Medulla oblongata (tissue), 1 donor: Measurements from ENCODE around the gene ALKBH3.
A peak's percentile ranks its signal among the peaks of the same experiment; 100 is the strongest.

Experiments used
- DNase-seq: peaks from one replicate; pipeline ENCODE4 v3.0.0-alpha.2; 2015; ENCODE audit errors: extremely low spot score

The ALKBH3 gene

DNA sequence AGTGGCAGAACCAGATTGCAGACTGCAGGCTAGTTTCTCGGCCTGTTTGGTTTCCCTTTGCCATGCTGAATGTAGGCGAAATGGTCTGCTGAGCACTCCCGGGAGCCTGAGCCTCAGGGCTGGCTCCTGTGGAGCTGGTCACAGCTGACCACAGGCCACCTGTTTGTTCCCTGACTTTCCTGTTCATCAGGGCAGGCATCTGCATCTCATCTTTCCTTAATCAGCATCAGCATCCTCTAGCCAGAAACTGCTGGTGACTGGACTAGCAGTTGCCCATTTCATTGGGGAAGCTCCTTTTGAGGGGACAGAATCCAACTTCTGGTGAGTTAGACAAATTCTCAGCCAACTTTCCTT is 41.6 kb downstream of the ALKBH3 start:
- DNase-seq = no peak

DNA sequence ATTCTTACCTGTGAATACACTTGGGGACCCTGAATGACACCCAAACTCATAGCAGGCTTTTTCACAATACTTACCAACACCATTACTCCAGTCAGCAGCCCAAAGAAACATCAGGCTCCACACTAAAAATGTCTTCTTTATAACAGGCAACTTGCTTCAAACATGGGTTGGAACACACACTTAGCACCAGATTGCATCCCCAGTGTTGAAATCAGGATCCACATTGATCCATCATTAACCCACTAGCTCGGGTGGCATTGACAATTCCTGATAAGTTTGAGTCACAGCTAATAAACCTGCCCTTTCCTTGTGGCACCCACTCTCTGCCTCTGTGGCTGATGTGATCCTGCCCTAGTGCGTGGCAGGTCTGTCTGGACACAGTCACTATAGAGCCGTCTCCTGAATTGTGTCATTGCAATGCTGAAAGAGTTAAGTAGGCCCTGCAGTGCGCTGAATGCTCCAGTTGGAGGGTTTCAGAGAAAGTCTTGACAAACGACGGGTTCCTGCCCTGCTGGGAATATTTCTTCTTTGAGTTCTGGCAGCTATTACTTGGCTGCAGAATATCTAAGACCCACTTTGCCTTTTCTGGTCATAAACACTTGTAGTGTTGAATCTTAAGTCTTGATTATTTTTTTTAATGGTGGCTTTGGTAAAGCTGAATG is 42.2 kb downstream of the ALKBH3 start:
- DNase-seq = no peak

DNA sequence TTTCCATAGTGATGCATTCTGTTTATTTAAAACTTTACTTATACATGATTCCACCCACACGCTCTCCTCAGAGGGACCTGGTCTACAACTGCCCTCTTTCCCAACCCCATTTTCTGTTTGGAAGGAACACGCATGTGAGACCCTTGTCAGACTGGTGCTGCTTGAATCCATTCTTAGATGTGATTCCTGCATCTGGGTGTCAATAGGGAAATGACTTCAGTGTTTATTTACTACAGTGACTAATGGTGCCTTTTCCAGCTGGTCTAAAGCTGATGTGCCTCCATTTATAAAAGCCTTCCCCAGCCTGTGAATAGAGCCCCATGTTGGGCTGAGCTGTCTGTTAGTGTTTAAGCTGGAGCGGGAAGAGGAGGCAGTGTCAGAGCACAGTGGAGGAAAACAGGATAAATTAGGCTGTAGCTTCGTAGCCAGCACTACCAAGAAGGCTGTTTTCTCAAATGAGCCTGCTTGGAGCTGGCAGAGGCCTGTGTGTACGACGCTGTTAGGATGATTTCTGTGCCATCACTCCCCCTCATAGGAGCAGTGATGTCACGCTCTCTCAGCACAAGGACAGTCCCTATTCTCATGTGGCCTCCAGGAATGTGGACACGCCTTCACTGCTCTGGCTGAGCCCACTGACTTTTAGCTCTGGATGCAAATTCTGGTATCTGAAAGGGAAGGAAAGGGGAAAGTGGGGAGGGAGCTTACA is 42.9 kb downstream of the ALKBH3 start:
- peak; percentile 66 for DNase-seq

DNA sequence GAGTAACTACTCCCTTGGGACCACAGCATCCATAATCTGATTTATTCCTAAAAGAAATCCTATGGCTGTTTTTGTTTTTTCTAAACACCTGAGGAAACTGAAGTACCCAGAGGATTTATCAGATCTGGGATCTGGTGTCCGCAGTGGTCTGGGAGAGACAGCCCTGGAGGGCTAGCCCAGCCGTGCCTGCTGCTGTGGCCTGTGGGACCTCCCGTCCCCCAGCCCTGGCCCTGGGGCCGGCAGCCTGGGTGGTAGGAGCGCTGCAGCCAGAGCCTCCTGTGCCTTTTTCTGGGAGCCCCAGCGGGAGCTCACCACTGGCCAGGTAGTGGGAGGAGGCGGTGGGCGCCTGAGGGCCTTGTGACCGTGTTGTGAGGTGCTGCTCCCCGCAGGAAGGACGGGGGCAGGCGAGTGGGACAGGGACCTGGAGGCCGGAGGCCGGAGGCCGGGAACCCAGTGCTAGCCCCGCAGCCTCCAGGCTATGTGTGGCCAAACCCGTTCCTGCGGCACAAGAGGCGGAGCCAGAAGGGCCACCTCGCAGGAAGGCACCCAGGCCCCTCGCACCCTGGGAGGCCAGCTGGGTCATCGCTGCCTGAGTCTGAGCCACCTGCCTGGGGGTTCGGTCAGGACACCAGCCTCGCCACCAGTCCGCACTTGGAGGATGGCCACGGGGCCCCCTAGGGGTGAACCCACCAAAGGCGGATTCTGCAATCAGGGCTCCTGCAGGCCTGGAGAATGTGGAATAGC is 43.7 kb downstream of the ALKBH3 start:
- DNase-seq = no peak

DNA sequence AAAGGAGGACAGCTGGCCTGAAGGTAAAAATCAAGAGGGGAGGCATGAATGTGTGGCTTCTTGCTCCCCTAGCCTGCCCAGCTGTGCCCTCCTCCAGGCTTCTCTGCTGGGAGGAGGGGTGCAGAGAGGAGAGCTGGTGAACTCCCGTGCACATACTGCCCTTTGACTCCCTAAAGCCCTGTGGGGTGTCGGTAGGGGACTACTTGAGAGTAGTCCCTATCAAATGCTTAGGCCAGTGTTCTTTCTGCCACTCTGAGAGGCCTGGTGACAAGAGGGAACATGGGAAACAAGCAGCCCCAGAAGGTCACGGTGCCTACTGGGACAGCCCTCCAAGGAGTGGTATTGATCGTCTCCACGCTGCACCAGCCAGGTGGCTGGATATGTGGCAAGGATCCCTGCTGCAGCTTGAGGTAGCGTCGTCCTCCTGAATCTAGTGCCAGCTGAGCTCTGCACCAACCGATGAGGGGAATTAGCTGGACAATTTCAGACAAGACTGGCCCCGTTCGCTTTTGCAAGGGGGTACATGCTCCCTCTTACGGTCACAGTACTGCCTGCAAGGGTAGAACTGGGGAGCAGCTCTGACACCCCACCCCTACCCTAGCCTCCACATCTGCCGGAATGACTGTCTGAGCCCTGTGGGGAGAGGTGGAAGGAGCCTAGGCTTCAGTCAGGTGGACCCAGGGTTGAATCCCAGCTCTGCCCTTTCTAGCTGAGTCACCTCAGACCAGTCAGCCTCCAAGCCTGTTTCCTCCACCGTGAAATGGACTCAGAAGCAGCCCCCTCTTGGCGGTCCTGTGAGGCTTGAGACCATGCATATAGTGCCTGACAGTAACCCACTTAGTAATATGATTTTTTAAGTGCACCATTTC is 44.7 kb downstream of the ALKBH3 start:
- DNase-seq = no peak

DNA sequence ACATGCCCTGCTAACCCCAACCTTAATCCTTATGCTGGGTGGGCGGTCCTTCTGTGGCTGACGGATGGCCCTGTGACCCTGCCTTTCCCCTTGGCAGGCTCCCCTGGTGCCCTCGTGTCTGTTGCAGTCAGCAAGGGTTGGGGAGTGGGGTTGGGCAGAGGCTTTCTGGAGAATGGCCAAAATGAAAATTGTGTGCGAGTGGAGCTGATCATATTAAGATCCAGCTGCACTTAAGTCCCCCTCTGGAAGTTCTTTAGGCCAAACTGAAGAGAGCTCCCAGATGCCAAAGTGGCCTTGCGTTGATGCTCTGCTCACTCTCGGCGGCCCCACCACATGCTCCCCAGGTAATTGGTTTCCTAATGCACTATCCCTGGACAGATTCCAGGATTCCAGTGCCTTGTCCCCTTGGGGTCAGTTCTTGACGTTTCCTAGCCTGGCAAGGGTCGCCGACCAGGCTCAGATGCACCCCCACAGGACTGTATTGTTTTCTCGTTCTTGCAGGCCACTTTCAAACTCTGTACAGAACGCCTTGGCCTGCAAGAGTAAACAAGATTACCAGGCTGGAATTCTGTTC is 45.4 kb downstream of the ALKBH3 start:
- no peak for DNase-seq

DNA sequence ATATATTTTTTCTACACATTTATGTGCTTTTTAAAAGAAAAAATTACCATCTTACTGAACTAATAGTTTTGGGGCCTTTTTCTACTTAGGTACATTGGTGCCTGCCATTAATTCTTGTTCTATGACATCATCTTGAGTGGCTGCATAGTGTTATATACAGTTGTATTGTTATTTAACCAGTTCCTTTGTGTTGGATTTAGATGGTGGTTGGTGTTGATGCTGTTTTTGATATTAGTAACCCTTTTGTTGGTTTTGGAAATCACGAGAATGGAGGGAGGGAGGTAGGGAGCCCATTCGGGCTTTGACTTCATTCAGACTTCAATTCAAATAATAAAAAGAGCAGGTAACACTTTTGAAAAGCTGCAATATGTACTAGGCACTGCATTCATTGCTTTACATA is 46.4 kb downstream of the ALKBH3 start:
- DNase-seq = no peak

DNA sequence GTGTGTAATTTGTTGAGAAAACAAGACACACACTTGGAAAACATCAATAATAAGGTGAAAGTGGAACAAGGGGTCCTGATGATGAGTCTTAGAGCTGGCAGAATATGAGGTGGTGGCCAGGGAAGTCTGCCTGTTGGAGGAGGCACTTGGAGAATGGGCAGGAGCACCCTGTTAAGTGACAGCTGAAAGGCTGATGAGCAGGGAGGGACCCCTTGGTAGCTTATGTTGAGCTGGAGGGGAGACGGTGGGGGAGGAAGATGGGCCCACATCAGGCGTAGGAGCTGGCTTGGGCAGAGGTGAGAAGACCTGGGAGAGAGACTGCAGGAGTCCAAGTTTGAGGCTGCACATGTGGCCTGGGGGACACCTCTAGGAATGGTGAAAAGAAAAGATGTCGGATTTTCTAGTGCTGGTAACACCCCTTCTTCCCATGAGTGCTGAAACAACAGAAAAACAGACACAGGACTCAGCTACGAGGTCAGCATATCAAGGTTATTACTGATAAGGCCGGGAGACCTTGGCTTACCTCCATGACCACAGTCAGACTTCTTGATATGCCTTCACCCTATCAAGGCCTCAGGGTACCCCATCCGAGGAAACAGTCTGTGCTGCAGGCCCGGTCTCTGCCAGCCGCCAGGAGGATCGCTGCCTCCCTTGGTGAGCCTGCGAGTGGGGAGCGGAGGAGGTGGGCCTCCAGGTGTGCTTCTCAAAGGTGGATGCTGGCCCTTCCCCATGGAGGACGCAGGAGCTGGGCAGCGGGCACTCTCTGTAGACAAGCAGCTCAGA is 47.5 kb downstream of the ALKBH3 start:
- no peak for DNase-seq

DNA sequence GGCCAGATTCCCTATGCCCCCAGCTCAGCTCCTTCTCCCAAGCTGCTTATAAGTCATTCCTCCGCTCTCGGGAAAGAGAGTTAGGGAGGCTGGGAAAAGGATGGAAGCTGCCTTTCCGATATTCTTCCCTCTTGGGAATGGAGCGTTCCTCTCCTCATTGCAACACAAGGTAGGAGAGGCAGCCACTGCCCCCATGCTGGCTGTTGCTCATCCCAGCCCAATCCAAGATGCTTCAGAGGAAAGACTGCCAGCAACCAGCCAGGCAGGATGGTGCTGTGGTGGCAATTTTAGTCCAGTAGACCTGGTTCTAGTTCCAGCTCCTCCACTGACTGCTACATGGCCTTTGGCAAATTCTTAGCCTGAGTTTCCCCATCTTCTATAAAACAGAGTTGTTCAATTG is 48.1 kb downstream of the ALKBH3 start:
- DNase-seq = no peak

DNA sequence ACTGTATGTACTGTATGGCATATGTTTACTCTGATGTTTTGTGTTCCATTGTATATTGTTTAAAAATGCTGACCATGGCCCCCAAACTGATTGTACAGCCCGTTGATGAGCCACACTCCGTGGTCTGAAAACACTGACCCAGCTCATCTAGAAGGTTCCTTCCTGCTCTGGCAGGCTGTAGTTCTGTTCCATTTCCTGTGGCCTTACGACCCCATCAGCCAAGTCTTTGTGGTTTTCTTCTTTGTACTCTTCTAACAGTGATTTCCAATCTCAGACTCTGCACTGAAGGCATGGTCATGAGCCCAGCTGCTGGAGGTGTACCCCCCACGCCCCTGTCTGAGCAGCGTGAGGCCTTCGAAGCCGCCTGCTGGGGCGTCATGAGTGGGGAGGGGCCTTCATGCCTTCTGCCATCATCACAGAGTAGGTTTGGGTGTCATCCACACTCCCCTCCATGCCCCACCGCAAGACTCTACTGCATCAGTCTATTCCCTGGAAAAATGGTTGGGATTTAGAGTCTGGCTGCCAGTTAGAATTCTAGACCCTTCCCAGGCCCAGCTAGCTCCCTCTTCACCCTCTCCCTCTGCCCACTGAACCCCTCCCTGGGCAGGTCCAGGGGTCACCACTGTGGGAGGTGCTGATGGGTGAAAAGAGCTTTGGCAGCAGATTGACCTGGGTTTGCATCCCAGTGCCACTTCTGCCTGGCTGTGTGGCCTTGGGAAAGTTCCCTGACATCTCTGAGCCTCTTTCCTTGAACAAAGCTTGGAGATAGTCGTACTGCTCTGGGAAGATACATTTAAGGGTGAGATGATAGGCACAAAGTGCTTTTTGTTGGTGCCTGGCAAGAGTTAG is 50.5 kb downstream of the ALKBH3 start:
- DNase-seq = no peak

DNA sequence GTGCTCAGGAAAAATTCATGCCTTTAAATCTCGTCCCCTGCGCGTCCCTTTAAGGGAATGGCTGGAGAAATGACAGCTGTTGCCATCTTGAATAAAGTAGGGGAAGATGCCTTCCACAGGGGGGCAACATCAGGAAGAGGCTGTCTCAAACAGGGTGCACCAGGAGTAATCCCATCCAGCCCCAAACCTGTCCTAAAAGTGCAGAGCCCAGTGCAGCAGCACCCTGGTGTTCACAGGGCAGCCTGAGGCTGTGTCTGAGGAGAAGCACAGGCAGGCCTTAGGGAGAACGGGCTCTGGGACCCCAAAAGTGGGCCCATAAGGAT is 51.0 kb downstream of the ALKBH3 start:
- no peak for DNase-seq

DNA sequence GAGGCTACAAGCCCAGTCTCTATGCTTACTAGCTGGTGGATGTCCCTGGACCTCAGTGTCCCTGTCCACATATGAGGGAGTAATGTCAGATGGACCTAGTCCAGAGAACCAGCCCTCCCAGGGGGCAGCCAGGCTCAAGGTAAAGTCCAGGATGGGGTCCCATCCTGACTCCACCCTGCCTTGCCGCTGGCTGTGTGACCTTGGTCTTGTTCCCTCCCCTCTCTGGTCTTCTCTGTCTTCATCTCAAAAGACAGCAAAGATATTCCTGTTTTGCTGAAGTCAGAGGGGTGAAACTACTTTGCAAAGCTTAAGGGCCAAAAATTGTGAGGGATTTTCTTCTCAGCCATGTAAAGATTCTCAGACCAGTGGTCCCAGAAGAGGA is 52.6 kb downstream of the ALKBH3 start:
- DNase-seq = no peak

DNA sequence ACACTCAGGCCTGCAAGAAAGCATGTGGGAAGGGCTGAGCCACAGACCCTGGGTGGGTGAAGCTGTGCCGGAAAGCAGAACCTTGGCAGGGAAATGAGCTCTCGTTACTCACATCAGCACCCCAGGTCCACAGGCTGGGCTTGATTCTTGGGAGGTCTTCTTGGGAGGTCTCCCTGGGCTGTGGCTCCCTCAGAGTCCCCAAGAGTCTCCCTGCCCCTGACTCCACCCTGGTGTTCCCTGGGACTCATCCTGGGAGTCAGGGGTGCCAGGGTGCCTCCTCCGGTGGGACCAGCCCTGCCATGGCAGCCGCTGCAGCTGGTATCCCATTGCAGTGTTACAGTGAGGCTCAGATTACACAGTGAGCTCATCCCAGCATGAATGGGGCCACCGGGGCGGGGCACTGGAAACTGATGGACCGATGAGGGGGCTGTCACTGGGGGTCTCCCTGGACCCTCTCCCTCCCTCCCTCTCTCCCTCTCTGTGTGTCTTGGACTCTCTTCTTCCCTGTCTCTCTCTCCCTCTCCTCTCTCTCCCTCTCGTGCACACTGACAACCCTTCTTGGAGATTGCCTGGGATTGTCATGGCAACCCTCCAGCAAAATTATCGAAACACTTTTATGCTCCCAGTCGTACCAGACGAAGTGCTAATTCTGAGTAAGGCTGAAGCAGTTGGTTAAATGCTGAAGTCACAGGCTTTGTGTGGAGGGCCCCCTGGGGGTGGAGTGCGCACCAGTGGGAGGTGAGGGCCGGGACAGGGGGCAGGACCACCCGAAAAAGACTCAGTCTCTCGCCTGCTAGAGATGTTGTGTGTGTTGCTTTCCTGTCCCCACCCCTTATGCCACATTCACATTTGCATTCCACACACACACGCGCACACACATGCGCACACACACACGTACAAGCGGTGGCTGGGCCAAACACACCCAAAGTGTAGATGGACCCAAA is 53.2 kb downstream of the ALKBH3 start:
- no peak for DNase-seq

DNA sequence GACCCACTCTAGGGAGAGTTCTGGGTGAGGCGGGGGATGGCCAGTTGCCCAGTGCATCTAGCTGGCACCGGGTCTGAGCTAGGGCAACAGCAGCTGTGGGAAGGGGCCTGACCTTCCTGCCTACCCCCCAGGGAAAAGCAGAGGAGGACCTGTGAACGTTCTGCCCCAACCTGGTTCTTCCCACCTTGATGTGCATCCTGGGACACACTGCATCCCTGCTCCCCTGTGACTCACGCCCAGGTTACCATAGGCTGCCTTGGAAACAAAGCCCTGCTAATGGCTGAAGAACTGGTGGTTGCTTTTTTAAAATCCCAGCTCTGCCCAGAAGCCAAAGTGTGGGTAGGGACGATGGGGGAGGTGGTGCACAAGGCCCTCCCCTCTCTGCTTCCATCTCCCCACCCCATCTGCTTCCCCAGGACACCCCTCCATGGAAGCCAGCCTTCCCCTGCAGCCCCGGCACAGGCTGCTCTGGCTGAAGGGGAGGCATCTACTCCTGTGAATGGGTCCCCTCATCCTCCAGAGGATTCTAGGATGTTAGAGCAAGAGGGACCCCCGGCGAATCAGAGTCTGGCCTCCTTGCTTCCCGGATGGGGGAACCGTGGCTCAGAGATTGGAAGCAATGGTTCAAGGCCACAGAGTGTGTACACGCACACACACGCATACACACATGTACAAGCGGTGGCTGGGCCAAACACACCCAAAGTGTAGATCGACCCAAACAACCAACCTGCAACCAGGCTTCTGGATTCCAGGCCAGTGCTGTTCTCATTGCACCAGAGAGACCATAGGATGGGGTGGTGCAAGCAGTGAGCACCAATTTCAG is 54.2 kb downstream of the ALKBH3 start:
- no peak for DNase-seq

DNA sequence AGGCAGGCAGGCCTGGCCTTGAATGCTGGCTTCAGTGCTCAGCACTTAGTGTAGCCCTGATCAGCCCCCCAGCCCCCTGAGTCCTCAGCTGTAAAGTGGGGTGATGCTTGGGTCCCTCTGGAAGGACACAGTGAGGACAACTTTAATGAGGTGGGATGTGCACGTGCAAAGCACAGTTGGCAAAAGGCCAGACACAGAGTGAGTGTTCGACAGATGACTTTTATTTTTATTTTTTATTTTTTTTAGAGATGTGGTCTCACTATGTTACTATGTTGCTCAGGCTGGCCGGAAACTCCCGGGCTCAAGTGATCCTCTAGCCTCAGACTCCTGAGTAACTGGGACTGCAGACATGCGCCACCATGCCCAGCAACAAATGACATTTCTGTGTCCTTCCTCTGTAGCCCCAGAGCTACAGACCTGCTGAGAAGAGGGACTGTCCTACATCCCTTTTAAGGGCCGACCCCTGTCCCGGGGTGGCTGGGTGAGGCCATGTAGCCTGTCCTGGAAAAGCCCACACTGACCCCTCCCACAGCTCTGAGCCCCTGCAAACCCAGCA is 54.9 kb downstream of the ALKBH3 start:
- no peak for DNase-seq

DNA sequence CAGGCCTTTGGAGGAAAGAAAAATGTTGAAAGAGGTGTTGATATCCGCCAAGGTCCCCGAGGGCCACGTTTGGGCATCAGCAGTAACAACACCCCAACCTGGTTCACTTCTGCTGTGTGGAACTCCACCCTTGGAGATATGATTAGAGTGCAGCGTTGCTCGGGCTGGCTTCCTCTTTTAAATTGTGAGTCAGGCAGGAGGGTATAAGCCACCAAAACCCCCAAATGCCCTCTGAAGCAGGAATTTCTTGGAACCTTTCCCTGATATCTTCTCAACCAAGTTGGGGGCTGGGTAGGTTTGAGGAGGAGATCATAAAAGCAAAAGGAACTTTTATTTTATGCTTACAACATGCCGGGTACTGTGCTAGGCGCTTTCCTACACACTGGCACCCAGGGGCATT is 55.4 kb downstream of the ALKBH3 start:
- DNase-seq = no peak

DNA sequence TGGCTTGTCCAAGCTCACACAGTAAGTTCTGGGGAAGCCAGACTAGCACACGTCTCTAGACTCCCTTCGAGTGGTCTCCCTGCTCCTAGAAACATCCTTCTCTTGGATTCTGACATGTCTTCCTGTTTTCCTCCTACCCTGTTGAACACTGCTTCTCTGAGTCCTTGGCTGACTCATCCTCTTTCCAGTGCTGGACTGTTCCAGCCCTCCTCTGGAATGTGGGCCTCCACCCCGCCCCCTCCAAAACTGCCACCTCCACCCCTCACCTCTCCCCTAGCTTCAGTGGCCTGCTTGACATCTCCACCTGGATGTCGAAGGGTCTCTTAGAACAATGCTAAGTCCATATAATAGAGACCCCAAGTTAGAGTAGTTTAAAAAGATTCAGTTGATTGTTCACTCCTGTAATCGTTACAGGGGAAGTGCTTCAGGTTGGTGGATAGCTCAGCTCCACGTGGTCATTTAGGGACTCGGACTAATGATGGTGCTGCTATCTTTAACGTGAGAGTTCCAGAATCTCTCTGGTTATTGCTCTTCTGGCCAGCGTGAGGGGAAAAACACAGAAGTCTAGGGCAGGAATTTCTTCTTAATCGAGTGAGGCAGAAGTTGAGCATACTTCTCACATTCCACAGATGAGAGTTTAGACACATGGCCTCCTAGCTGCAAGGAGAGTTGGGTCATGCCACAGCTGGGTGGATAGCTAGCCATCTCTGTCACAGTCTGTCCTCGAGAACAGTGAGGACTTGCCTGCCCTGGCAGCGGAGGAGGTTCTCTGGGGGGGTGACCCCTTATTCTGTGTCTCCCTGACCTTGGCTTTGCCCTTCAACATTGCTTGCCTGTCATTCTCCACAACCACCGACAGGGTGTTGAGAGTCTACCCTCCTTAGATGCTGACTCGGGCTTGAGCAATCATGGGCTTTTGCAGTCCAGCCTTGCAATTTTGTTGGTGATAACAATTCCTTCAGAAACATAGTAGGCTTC is 57.1 kb downstream of the ALKBH3 start:
- no peak for DNase-seq
